Neuronal stem cell (in vitro differentiated cells): ENCODE results near the gene PDE11A.

Experiments used
- DNase-seq: peaks from one replicate; pipeline ENCODE4 v3.0.0-alpha.2; 2013; ENCODE audit warnings: low spot score
- H2AFZ ChIP-seq: one replicate; pipeline ENCODE4 v1.6.1; 2013; ENCODE audit warnings: mild to moderate bottlenecking, low read length, inconsistent platforms
- H2AK5ac ChIP-seq: 2 replicates; pipeline ENCODE4 v1.6.1; 2013; ENCODE audit warnings: low read depth, mild to moderate bottlenecking, inconsistent platforms, low read length, moderate library complexity, mixed read lengths
- H2BK120ac ChIP-seq: 2 replicates; pipeline ENCODE4 v1.6.1; 2013; ENCODE audit warnings: low read depth, mild to moderate bottlenecking, inconsistent platforms, low read length, moderate library complexity, mixed read lengths
- H2BK12ac ChIP-seq: one replicate; pipeline ENCODE4 v1.6.1; 2013; ENCODE audit warnings: low read length, inconsistent platforms
- H2BK15ac ChIP-seq: 2 replicates; pipeline ENCODE4 v1.6.1; 2013; ENCODE audit warnings: mild to moderate bottlenecking, low read length, inconsistent platforms, mixed read lengths
- H2BK5ac ChIP-seq: one replicate; pipeline ENCODE4 v1.6.1; 2013; ENCODE audit warnings: inconsistent platforms, mild to moderate bottlenecking, low read length, moderate library complexity
- H3K14ac ChIP-seq: one replicate; pipeline ENCODE4 v1.6.1; 2013; ENCODE audit warnings: low read length, inconsistent platforms
- H3K18ac ChIP-seq: 2 replicates; pipeline ENCODE4 v1.6.1; 2013; ENCODE audit warnings: low read length, inconsistent platforms
- H3K23ac ChIP-seq: 2 replicates; pipeline ENCODE4 v1.6.1; 2013; ENCODE audit warnings: low read depth, mild to moderate bottlenecking, mixed read lengths, low read length, inconsistent platforms; ENCODE audit not compliant: poor library complexity
- H3K27ac ChIP-seq: replicated peaks from 3 replicates; pipeline ENCODE4 v1.5.1; 2013; ENCODE audit warnings: low read length, inconsistent platforms
- H3K27me3 ChIP-seq, 3 experiments: 2 replicates each; pipeline ENCODE4 v1.6.1; 2013; ENCODE audit warnings: low read length in 3 of 3, mild to moderate bottlenecking in 2 of 3, inconsistent platforms in 1 of 3, low read depth in 1 of 3, mixed read lengths in 1 of 3, moderate library complexity in 1 of 3; ENCODE audit not compliant: control insufficient read depth in 3 of 3, insufficient read depth in 3 of 3
- H3K36me3 ChIP-seq, 2 donors: replicated peaks in 1 of 2; 2 replicates each; pipeline ENCODE4 v1.6.1; 2013; ENCODE audit warnings: low read length in 2 of 2; ENCODE audit not compliant: control insufficient read depth in 2 of 2, insufficient read depth in 2 of 2
- H3K4ac ChIP-seq: 2 replicates; pipeline ENCODE4 v1.6.1; 2013; ENCODE audit warnings: inconsistent platforms, mild to moderate bottlenecking, low read length, moderate library complexity
- H3K4me1 ChIP-seq, 2 donors: 1 replicate in 1 of 2; 2 replicates in 1 of 2; pipeline ENCODE4 v1.6.1; 2013; ENCODE audit warnings: low read length in 2 of 2, low read depth in 1 of 2; ENCODE audit not compliant: control insufficient read depth in 2 of 2, insufficient read depth in 1 of 2
- H3K4me2 ChIP-seq: one replicate; pipeline ENCODE4 v1.6.1; 2013; ENCODE audit warnings: mild to moderate bottlenecking, low read length, inconsistent platforms; ENCODE audit not compliant: insufficient read depth, poor library complexity, severe bottlenecking
- H3K4me3 ChIP-seq, 2 donors: 2 replicates each; pipeline ENCODE4 v1.5.1; 2013; ENCODE audit warnings: low read length in 2 of 2, mild to moderate bottlenecking in 2 of 2, inconsistent platforms in 1 of 2, moderate library complexity in 1 of 2
- H3K79me1 ChIP-seq: one replicate; pipeline ENCODE4 v1.6.1; 2013; ENCODE audit warnings: low read depth, mild to moderate bottlenecking, inconsistent platforms, low read length, moderate library complexity
- H3K9ac ChIP-seq: one replicate; pipeline ENCODE4 v1.6.1; 2013; ENCODE audit warnings: mild to moderate bottlenecking, low read depth, low read length, inconsistent platforms; ENCODE audit not compliant: poor library complexity
- H3K9me3 ChIP-seq, 2 donors: replicated peaks in 1 of 2; 2 replicates each; pipeline versions ENCODE3 to v1.6.1; 2013; ENCODE audit warnings: low read length in 2 of 2, mild to moderate bottlenecking in 2 of 2, inconsistent platforms in 1 of 2, low read depth in 1 of 2, mixed read lengths in 1 of 2, moderate library complexity in 1 of 2; ENCODE audit not compliant: control insufficient read depth in 2 of 2, insufficient read depth in 1 of 2
- H4K8ac ChIP-seq: one replicate; pipeline ENCODE4 v1.6.1; 2013; ENCODE audit warnings: low read depth, mild to moderate bottlenecking, inconsistent platforms, low read length, moderate library complexity
- H4K91ac ChIP-seq: one replicate; pipeline ENCODE4 v1.6.1; 2013; ENCODE audit warnings: low read length, low read depth, mild to moderate bottlenecking, inconsistent platforms; ENCODE audit not compliant: poor library complexity
- WGBS, 2 donors: extraction: QIAGEN DNeasy Blood & Tissue Kit; methylation state at CpG; one replicate each; pipeline ENCODE4 v1.1.7; 2013; ENCODE audit warnings: missing lambda C conversion rate in 2 of 2, mixed read lengths in 1 of 2; ENCODE audit not compliant: insufficient read length in 2 of 2, insufficient replicate concordance in 1 of 2; ENCODE audit errors: extremely low coverage in 2 of 2; 5-methylcytosine and 5-hydroxymethylcytosine counted together

Gene PDE11A

GRCh38 chr2:177619461-177619860 is 453.1 kb downstream of the PDE11A start:
- H3K79me1 ChIP-seq, result peaks cover 2% of the 10 kb centered on the region
- peak overlapping the region; percentile 95 for H2AFZ ChIP-seq
- no peak overlapping the region for H3K18ac ChIP-seq
- no peak overlapping the region for H2BK5ac ChIP-seq
- no peak overlapping the region for H2BK15ac ChIP-seq
- H4K91ac ChIP-seq, result no peak overlapping the region
- no CpG with 5 or more reads among the region's 4 CpGs for WGBS, 2 donors
- H3K4me2 ChIP-seq, result no peak overlapping the region
- no peaks in the 10 kb centered on the region for H3K27me3 ChIP-seq
- H3K4me1 ChIP-seq, result peaks cover 7% of the 10 kb centered on the region in 2 donors
- no peak overlapping the region for H4K8ac ChIP-seq
- H2BK120ac ChIP-seq, result no peak overlapping the region
- H3K9ac ChIP-seq, result no peak overlapping the region
- H3K9me3 ChIP-seq, result peaks cover 0 to 3% of the 10 kb centered on the region in 2 donors
- DNase-seq, result no peak
- no peaks in the 10 kb centered on the region for H3K36me3 ChIP-seq
- no peak overlapping the region for H3K4ac ChIP-seq
- H3K27ac ChIP-seq, result no peak overlapping the region
- peak overlapping the region in 1 of 2 donors; percentile 85 for H3K4me3 ChIP-seq
- H2BK12ac ChIP-seq, result no peak overlapping the region
- no peak overlapping the region for H2AK5ac ChIP-seq
- H3K14ac ChIP-seq, result no peak overlapping the region
- no peak overlapping the region for H3K23ac ChIP-seq

- Histone ChIP-seq H2BK5ac (peak overlapping the region; percentile 95), H2AK5ac (no peak overlapping the region), H3K27ac (peak overlapping the region; percentile 93), H3K79me1 (peaks cover 2% of the 10 kb centered on the region), H3K4me3 (peak overlapping the region; percentile 85 to 95), H3K9me3 (peaks cover 0 to 3% of the 10 kb centered on the region in 2 donors), H2AFZ (peak overlapping the region; percentile 95), H3K36me3 (no peaks in the 10 kb centered on the region), H3K4ac (no peak overlapping the region), H3K9ac (peak overlapping the region; percentile 91), H3K4me2 (peak overlapping the region; percentile 79), H4K8ac (no peak overlapping the region), H3K4me1 (peaks cover 7% of the 10 kb centered on the region in 2 donors), H2BK15ac (no peak overlapping the region), H4K91ac (no peak overlapping the region), H3K18ac (peak overlapping the region; percentile 99), H2BK120ac (peak overlapping the region; percentile 93), H2BK12ac (peak overlapping the region; percentile 34), H3K27me3 (no peaks in the 10 kb centered on the region), H3K14ac (no peak overlapping the region), H3K23ac (peak overlapping the region; percentile 95)
- no CpG with 5 or more reads among the region's 76 CpGs for WGBS, 2 donors
- DNase-seq, result peak; percentile 83
Observed at GRCh38 chr2:177618255-177619253, 454.0 kb downstream of the PDE11A start.

GRCh38 chr2:177617849-177618248 is 454.7 kb downstream of the PDE11A start:
- peak overlapping the region; percentile 85 to 95 for H3K4me3 ChIP-seq
- peak overlapping the region; percentile 91 for H3K9ac ChIP-seq
- H3K36me3 ChIP-seq, result no peaks in the 10 kb centered on the region
- H4K8ac ChIP-seq, result peak overlapping the region; percentile 90
- no peak overlapping the region for H2AK5ac ChIP-seq
- H3K27ac ChIP-seq, result no peak overlapping the region
- no peak overlapping the region for H4K91ac ChIP-seq
- peaks cover 0 to 3% of the 10 kb centered on the region in 2 donors for H3K9me3 ChIP-seq
- no peak overlapping the region for H2BK120ac ChIP-seq
- H2BK12ac ChIP-seq, result peak overlapping the region; percentile 34
- peak overlapping the region; percentile 15 for H3K18ac ChIP-seq
- no peak overlapping the region for H3K23ac ChIP-seq
- H2BK15ac ChIP-seq, result no peak overlapping the region
- H3K4me2 ChIP-seq, result peak overlapping the region; percentile 69
- peak overlapping the region; percentile 95 for H2AFZ ChIP-seq
- no CpG with 5 or more reads among the region's 9 CpGs for WGBS, 2 donors
- peaks cover 6 to 7% of the 10 kb centered on the region in 2 donors for H3K4me1 ChIP-seq
- peaks cover 2% of the 10 kb centered on the region for H3K79me1 ChIP-seq
- no peak overlapping the region for H3K14ac ChIP-seq
- H3K4ac ChIP-seq, result no peak overlapping the region
- no peaks in the 10 kb centered on the region for H3K27me3 ChIP-seq
- no peak for DNase-seq
- peak overlapping the region; percentile 95 for H2BK5ac ChIP-seq

DNA sequence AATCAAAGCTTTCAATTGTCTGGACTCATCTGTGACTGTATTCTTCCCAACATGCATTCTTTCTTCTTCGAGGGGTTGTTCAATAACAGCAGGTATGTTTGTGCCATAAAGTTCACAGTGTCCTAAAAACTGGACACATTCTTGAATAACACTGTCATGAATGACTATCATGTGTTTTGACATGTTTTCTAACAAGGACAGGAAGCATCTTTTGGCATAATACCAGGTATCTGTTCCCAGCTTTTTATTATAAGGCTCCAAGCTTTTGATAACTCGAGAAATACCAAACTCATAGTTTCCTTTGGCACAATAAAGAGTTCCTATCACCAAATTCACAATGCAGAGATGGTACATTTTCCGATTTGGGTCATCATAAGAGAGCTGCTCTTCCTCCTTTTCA is 455.8 kb downstream of the PDE11A start:
- no CpG with 5 or more reads among the region's 3 CpGs for WGBS, 2 donors

More for the DNA sequence above, 455.8 kb downstream of the PDE11A start:
- Histone ChIP-seq H3K14ac (no peak overlapping the region), H2AFZ (no peak overlapping the region), H4K8ac (no peak overlapping the region), H2BK15ac (no peak overlapping the region), H3K4me2 (no peak overlapping the region), H3K9me3 (peaks cover 0 to 3% of the 10 kb centered on the region in 2 donors), H3K18ac (no peak overlapping the region), H4K91ac (no peak overlapping the region), H2AK5ac (no peak overlapping the region), H2BK120ac (no peak overlapping the region), H2BK5ac (no peak overlapping the region), H3K4ac (no peak overlapping the region), H3K27ac (no peak overlapping the region), H3K4me3 (no peak overlapping the region), H3K9ac (no peak overlapping the region), H3K36me3 (no peaks in the 10 kb centered on the region), H2BK12ac (no peak overlapping the region), H3K4me1 (peaks cover 0 to 3% of the 10 kb centered on the region in 2 donors), H3K79me1 (peaks cover 2% of the 10 kb centered on the region), H3K23ac (no peak overlapping the region), H3K27me3 (no peaks in the 10 kb centered on the region)
- no peak for DNase-seq
